Activated CD4-positive, alpha-beta T cell treated with anti-CD3 and anti-CD28 coated beads, Interleukin-2, Interleukin-6, amounts not matched to agents 100 ng/mL and 50 ng/mL, durations not matched to agents 16 hours and 8 hours (primary cell): ENCODE data around the gene ZDHHC14.
"Not testable (repeated sequence)": the region's sequence is repeated elsewhere in the genome, so short reads cannot be mapped to it uniquely, and the experiment has no call there.

Source experiments
- DNase-seq: peaks from one replicate; pipeline ENCODE4 v3.0.0-alpha.2; 2020

Gene ZDHHC14

DNA sequence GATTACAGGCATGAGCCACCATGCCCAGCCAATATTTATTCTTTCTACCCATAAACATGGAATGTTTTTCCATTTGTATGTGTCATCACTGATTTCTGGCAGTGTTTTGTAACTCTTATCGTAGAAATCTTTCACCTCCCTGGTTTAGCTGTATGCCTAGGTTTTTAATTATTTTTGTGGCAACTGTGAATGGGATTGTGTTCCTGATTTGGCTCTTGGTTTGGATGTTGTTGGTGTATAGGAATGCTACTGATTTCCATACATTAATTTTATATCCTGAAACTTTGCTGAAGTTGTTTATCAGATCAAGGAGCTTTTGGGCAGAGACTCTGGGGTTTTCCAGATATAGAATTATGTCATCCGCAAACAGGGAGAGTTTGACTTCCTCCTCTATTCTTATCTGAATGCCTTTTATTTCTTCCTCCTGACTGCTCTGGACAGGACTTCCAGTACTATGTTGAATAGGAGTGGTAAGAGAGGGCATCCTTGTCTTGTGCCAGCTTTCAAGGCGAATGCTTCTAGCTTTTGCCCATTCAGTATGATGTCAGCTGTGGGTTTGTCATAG, 198.6 kb downstream of the ZDHHC14 start:
- DNase-seq: no peak

DNA sequence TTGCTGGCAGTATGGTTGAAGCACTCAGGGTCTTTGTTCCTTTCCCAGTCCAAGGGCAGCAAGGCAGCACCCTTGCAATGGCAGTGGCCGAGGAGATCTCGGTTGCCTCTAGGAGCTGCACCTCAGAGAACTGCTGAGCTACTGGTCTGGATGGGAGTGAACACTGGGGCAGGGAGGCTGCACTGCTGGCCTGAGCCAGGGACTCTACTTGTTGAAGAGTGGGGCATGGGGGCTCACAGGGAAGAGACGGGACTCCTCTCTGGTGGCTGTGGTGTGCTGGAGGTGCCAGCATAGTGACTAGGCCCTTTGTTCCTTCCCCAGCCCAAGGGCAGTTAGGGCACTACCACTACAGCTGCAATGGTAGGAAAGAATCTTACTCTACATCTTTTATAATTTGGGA, 203.0 kb downstream of the ZDHHC14 start:
- DNase-seq: no peak

DNA sequence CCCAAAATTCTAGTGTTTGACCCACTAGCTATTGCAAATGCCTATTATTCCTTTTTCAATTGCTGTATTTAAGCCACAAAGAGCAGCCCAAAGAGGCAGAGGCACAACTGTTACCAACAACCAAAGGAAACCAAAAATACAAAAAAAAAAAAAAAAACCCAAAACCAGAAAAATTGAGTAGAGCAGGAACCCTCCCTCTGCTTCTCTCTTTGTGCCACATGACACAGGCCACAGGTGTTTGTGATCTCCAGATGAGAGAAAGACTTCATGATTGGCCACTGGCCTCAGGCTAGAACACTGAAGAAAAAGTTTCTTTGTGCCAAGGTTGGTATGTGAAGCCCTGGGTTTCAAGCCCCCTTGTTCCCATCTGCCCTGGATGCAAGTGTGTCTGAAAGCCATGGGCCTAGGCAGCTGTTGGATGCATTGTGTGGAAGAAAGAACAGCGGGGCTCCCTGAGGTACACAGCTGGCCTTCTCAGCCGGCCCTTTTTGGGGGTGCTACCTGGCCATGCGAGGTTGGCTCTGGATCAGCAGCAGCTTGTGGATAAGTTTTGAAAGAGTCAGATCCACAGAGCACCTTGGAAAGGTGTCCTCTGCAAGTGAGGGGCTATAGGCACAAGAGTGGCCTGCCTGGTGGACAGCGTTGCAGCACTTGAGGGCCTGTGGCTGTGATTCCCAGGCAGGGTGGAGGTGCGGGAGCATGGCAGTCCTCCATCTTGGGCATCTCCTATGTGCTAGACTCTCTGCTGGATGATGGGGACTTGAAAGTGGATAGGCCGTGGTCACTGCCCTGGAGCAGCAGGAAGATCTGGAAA, 204.5 kb downstream of the ZDHHC14 start:
- DNase-seq: no peak

GRCh38 chr6:157586088-157586414, 205.1 kb downstream of the ZDHHC14 start:
- DNase-seq: no peak

GRCh38 chr6:157586476-157587126, 205.6 kb downstream of the ZDHHC14 start:
- DNase-seq: no peak

GRCh38 chr6:157587127-157587926, 206.3 kb downstream of the ZDHHC14 start:
- no peak for DNase-seq

DNA sequence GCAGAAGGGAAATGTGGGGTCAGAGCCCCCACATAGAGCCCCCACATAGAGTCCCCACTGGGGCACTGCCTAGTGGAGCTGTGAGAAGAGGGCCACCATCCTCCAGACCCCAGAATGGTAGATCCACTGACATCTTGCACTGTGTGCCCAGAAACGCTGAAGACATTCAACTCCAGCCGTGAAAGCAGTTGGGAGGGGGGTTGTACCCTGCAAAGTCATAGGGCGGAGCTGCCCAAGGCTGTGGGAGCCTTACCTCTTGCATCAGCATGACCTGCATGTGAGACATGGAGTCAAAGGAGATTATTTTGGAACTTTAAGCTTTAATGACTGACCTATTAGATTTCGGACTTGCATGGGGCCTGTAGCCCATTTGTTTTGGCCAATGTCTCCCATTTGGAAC, 209.7 kb downstream of the ZDHHC14 start:
- DNase-seq: not testable (repeated sequence)

- DNase-seq: no peak
Observed at GRCh38 chr6:157592541-157592940, 211.6 kb downstream of the ZDHHC14 start.

DNA sequence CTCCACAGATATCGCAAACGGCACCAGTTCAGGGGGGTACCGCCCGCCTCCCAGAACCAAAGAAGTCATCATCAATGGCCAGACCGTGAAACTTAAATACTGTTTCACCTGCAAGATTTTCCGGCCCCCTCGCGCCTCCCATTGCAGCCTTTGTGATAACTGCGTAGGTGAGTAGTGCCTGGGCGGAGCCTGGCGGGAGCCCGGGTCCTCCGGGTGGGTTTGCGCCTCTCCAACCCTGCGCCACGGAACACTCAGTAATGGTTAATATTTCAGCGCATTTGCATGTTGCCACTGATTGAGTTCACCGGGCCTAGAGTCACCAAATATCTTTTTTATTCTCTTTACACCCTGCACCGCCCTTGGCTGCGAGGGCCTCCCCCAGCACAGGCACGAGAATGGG, 212.0 kb downstream of the ZDHHC14 start:
- no peak for DNase-seq

- no peak for DNase-seq
Observed at GRCh38 chr6:157593596-157593995, 212.6 kb downstream of the ZDHHC14 start.

- DNase-seq: no peak
Observed at GRCh38 chr6:157594292-157594691, 213.3 kb downstream of the ZDHHC14 start.

GRCh38 chr6:157595768-157596167, 214.8 kb downstream of the ZDHHC14 start:
- DNase-seq: no peak

- DNase-seq: no peak
Observed at GRCh38 chr6:157596461-157596860, 215.5 kb downstream of the ZDHHC14 start.

DNA sequence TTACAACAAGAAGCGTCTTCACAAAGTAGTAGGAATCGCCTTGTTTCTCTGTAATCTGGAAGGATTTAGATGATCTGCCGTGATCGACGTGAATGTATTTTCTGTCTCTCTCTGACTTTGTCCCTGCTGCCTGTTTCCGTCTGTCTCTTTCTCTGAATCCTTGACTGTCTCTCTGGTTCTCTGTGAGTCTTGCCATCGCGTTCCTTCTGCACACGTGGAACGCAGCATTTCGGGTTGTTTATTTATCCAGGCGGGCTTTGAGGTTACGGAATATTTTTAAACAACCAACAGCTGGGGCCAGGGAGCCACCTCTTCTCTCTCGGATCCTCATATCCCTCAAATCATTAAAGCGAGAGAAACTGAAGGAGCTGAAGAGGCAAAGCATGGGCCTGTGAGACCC, 215.9 kb downstream of the ZDHHC14 start:
- DNase-seq: no peak

DNA sequence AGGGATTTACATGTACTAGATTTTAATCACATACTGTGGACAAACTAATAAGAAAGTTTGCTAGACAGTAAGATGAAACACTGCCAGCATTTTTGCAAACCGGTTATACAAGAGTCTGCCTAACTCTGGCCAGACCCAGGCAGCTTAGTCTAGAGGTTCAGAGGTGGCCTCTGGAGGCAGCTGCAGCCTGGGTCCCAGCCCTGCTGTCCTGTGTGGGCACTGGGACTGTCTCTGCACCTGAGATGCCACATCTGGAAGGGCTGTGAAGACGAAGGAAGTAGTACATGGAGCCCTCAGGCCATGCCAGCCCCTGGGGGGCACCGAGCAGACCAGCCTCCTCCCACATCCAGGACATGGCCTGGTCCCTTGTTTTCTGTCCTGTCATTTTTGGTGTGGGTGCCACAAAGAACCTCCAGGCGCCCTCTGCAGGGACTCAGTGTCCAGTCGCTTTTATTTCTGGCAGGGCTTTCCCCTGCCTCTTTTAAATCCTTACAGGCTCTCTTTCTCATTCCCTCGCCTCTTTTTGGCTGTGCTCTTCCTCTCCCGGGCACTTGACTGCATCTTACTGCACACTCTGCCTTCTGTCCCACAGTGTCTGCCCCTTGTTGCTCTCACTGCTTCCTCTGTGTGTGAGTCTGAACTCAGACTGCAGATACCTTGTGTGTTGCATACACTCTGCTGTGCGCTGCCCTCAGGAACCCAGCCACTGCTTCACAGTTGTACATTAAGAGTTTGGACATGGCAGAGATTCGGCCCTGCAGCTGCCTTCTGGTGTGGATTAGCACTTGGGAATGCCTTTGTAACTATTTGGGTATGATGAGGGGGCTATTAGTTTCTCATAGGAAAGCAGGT, 216.7 kb downstream of the ZDHHC14 start:
- DNase-seq: peak; percentile 50

DNA sequence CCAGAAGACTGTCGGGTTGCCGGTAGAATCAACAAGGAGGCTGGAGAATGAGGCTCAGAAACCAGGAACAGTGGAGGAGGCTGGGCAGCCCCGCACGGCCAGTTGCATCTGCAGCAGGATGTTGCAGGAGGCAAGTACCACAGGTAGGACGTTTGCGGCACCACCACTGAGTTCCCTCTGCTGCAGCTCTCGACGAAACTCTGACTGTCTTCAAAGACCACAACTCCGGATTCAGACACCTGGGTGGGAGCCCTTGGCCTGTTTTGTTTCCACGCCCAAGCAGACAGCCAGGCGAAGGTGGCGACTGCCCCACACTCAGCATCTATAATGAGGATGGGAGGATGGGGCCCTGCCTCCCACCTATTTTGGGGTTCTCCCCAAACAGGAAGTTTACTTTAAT, 218.2 kb downstream of the ZDHHC14 start:
- no peak for DNase-seq

DNA sequence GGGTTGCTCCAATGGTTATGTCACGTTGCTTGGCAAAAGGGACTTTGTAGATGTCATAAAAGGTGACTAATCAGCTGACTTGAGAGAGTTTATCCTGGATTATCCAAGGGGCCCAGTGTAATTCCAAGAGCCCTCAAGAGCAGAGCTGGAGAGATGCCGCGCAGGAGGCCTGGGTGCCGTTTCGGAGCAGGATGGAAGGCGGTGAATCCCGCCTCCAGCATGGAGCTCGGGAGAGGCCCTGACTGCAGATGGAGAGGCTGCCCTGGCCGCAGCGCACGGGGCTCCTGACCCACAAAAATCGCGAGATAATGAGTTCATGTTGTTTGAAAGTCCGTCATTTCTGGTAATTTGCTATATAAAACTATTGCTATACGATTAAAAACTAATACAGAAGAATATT, 219.8 kb downstream of the ZDHHC14 start:
- no peak for DNase-seq

DNA sequence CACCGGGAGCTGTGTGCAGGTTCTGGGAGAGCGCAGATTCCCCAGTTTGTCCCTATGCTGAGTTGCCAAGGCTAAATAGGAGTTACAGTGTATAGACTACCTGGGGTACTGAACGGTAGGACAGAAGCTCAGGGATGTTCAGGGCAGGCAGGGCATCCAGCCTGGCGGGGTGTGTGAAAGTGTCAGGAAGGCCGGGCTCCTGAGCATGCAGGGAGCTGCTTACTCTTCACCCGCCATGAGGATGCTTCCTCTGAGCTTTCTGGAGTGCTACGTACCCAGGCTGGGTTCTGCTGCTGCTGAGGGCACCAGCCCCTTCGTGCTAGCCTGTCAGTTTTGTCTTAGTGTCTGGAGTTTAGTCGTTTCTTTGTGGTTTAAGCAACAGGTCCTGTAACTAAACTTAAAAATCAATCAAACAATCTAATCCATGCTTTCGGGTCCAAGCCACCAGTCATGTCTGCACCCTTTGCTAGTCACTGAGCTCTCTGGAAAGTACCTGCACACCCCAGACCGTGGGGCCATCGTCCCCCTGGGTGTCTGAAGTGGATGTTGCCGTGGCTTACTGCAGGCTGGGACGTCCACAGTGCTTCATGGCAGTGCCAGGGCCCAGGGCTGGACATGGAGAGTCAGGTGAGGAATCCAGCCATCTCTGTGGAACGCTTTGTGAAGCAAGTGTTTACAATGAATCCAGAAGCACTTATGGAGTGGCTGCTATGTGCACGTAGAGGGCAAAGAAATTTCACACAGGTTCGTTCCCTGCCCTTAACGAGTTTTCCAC, 221.7 kb downstream of the ZDHHC14 start:
- DNase-seq: no peak

DNA sequence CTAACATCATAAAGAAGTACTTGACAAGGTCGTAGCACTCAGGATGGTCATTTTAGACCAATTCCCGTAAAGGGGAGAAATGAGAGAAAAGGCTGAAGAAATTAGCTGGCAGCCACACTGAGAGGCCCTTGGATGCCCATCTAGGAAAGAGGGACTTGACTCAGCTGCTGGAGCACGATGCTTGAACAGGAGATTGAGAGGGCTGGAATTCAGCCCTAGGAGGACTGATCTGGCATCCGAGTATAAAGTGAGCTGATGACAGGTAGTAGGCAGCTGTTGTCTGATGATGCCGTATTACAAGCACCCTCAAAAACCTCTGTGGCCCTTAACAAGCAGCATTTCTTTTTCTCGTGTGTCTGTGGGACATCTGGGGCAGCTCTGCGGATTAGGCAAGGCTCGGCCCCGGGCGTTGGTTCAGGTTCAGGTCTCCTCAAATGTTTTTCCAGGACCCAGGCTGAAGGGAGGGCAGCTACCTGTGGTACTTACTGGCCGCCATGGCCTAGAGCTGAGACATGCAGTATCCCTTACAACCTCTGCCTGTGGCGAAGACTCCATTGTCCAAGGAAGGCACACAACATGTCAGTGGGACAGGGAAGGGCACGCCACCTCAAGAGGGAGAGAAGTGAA, 222.4 kb downstream of the ZDHHC14 start:
- no peak for DNase-seq

- DNase-seq: no peak
Observed at GRCh38 chr6:157603971-157604370, 223.0 kb downstream of the ZDHHC14 start.

- no peak for DNase-seq
Observed at GRCh38 chr6:157604816-157605215, 223.8 kb downstream of the ZDHHC14 start.
